Spleen (tissue), 11 donors: Measurements from ENCODE around the gene ADH7. TPM values are rescaled to one million over a fixed set of nuclear protein-coding genes. Genes with fewer than 3 reads are reported as not detected.

Source experiments
- DNase-seq: peaks from one replicate; pipeline ENCODE4 v3.0.0-alpha.2; 2020
- H3K27ac ChIP-seq, 8 donors: fragments of 200-600 bp; sonication (generic) in 7 of 8; 1 replicate in 4 of 8; 2 replicates in 4 of 8; pipeline versions ENCODE4 v1.5.0 to v1.8.0; 2016 to 2021; ENCODE audit warnings: inconsistent platforms in 4 of 8, mild to moderate bottlenecking in 4 of 8, moderate library complexity in 1 of 8
- H3K27me3 ChIP-seq, 7 donors: fragments of 200-600 bp; sonication (generic) in 6 of 7; replicated peaks in 1 of 7; 1 replicate in 4 of 7; 2 replicates in 3 of 7; pipeline versions ENCODE4 v1.5.0 to v1.8.0; 2016 to 2021; ENCODE audit warnings: inconsistent platforms in 3 of 7, mild to moderate bottlenecking in 1 of 7
- H3K36me3 ChIP-seq, 6 donors: fragments of 200-600 bp; sonication (generic) in 5 of 6; 1 replicate in 4 of 6; 2 replicates in 2 of 6; pipeline versions ENCODE4 v1.5.0 to v1.8.0; 2016 to 2021; ENCODE audit warnings: inconsistent platforms in 2 of 6
- H3K4me1 ChIP-seq, 6 donors: fragments of 200-600 bp; sonication (generic) in 5 of 6; 1 replicate in 3 of 6; 2 replicates in 3 of 6; pipeline versions ENCODE4 v1.5.0 to v1.8.0; 2016 to 2021; ENCODE audit warnings: inconsistent platforms in 3 of 6
- H3K4me3 ChIP-seq, 8 donors: fragments of 200-600 bp; sonication (generic) in 7 of 8; 1 replicate in 4 of 8; 2 replicates in 4 of 8; pipeline versions ENCODE4 v1.5.0 to v1.8.0; 2016 to 2021; ENCODE audit warnings: inconsistent platforms in 4 of 8, mild to moderate bottlenecking in 4 of 8, moderate library complexity in 2 of 8
- H3K9me3 ChIP-seq, 8 donors: fragments of 200-600 bp; sonication (generic) in 7 of 8; 1 replicate in 4 of 8; 2 replicates in 4 of 8; pipeline versions ENCODE4 v1.5.0 to v1.8.0; 2016 to 2021; ENCODE audit warnings: inconsistent platforms in 4 of 8
- CTCF ChIP-seq, 11 experiments: fragments of 200-600 bp in 7 of 11; fragments of 450-650 bp in 4 of 11; sonication (generic) in 4 of 11; IDR thresholded peaks in 8 of 11; conservative IDR thresholded peaks in 3 of 11; 1 replicate in 7 of 11; 2 replicates in 4 of 11; pipeline versions ENCODE4 v1.4.0 to v1.8.0; 2016 to 2021; ENCODE audit warnings: antibody characterized with exemption in 11 of 11, inconsistent platforms in 4 of 11, mild to moderate bottlenecking in 1 of 11
- POLR2A ChIP-seq, 3 donors: fragments of 450-650 bp; IDR thresholded peaks; one replicate each; pipeline ENCODE4 v1.5.1; 2017; ENCODE audit warnings: antibody characterized with exemption in 3 of 3, mild to moderate bottlenecking in 1 of 3
- POLR2AphosphoS5 ChIP-seq, 3 donors: sonication (generic); formaldehyde crosslinking; IDR thresholded peaks; one replicate each; pipeline ENCODE4 v1.5.1; 2017; ENCODE audit warnings: antibody characterized with exemption in 3 of 3
- WGBS, 5 donors: extraction: QIAGEN DNeasy Blood & Tissue Kit in 3 of 5; methylation state at CpG; one replicate each; pipeline versions ENCODE4 v1.1.5 to v1.1.7; 2013 to 2018; 5-methylcytosine and 5-hydroxymethylcytosine counted together
- intact Hi-C: fragments of 100-400 bp; cut with DNase I; formaldehyde crosslinking; loops from one replicate; pipeline ENCODE4 v1.15.0; 2023; ENCODE audit warnings: low total_unique reads
- polyA plus RNA-seq, 3 donors: library from polyadenylated mRNA; stranded (reverse); fragments of 200-250 nt; gene quantifications; one replicate each; pipeline ENCODE4 v1.2.1, GENCODE V29; 2013
- total RNA-seq, 7 donors: library from RNA; depleted of rRNA in 3 of 7; stranded (reverse); fragments of >200 nt in 3 of 7; fragmentation: NEBNext Ultra II Directional in 4 of 7; extraction: Animal tissue kit (Norgen Biotek cat#: 25700) in 4 of 7; gene quantifications; one replicate each; pipeline versions ENCODE4 v1.1.0 to v1.2.1, GENCODE V29; 2016 to 2021
- donor health status: healthy with polysubstance abuse.
- donor health status: DM: no; HTN: no; CAD: no; lungs with moderate emphysema.
- donor health status: DM: no; HTN: no; CAD: no.
- donor health status: Bipolar disorder and iron deficiency.
- donor health status: healthy.
- donor health status: DM: no; HTN: no; CAD: no.
- donor health status: DM: yes; HTN: yes; CAD: no.

ADH7 gene
- total and polyA plus RNA-seq, 10 donors = 0.02 to 0.06 TPM; not detected in 8

DNA sequence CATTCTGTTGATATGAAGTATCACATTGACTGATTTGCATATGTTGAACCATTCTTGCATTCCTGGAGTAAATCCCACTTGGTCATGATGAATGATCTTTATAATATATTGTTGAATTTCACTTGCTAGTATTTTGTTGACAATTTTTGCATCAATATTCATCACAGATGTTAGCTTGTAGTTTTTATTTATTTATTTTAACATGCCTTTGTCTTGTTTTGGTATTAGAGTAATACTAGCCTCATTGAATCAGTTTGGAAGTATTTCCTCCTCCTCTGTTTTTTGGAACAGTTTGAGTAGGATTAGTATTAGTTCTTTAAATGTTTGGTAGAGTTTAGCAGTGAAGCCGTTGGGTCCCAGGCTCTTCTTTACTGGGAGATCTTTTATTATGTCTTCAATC is 68.7 kb downstream of the ADH7 start:
- Histone ChIP-seq H3K27ac (no peak overlapping the region), H3K4me1 (no peaks in the 10 kb centered on the region), H3K9me3 (peaks cover 0 to 11% (median 2%) of the 10 kb centered on the region in 8 donors), H3K36me3 (no peaks in the 10 kb centered on the region), H3K4me3 (no peak overlapping the region), H3K27me3 (peaks cover 0 to 4% (median 0%) of the 10 kb centered on the region in 7 donors)
- WGBS, 5 donors = 48 to 98% (median 81%) methylated on average over 1 of the region's 1 CpG
- no peak for DNase-seq
- no peak for TF ChIP-seq POLR2A (IDR thresholded peaks at IDR 0.05)
- no peak for TF ChIP-seq CTCF (IDR thresholded peaks at IDR 0.05 in 8 of 11, conservative IDR thresholded peaks at IDR 0.05 in 3 of 11)
- no peak for TF ChIP-seq POLR2AphosphoS5 (IDR thresholded peaks at IDR 0.05)
- intact Hi-C loops = no loop called here

- TF ChIP-seq CTCF (IDR thresholded peaks at IDR 0.05 in 8 of 11, conservative IDR thresholded peaks at IDR 0.05 in 3 of 11) (no peak), POLR2AphosphoS5 (IDR thresholded peaks at IDR 0.05) (no peak), POLR2A (IDR thresholded peaks at IDR 0.05) (no peak)
- no peak for DNase-seq
- Histone ChIP-seq H3K36me3 (no peaks in the 10 kb centered on the region), H3K9me3 (peaks cover 0 to 15% (median 2%) of the 10 kb centered on the region in 8 donors), H3K4me1 (no peaks in the 10 kb centered on the region), H3K27ac (no peak overlapping the region), H3K4me3 (no peak overlapping the region), H3K27me3 (no peaks in the 10 kb centered on the region)
- intact Hi-C loops = no loop called here
These were observed 72.4 kb downstream of the ADH7 start for GRCh38 chr4:99362768-99363167.

Other genes with a start within 250 kb of the ADH7 start
- gene ADH6, start 216.1 kb downstream of the ADH7 start, total RNA-seq = not detected
- gene ADH6, start 216.1 kb downstream of the ADH7 start, polyA plus RNA-seq = under 1 TPM in 2 of 3 donors, not detected in 1; 0.02 to 0.03 TPM
- 1 to 10 TPM in 1 of 7 donors, under 1 TPM in 1, not detected in 5; 0.25 to 1.2 TPM for gene ADH1A, start 144.4 kb downstream of the ADH7 start, total RNA-seq
- not detected for gene ADH1A, start 144.4 kb downstream of the ADH7 start, polyA plus RNA-seq
- 100 to 1,000 TPM in 3 of 7 donors, 10 to 100 TPM in 4; 41.4 to 330 (median 97.3) TPM for gene ADH1B, start 113.9 kb downstream of the ADH7 start, total RNA-seq
- gene ADH1B, start 113.9 kb downstream of the ADH7 start, polyA plus RNA-seq = 10 to 100 TPM; 39.3 to 65.1 (median 57.5) TPM
- gene ADH1C, start 82.6 kb downstream of the ADH7 start, total RNA-seq = 1 to 10 TPM in 2 of 7 donors, under 1 TPM in 1, not detected in 4; 0.60 to 2.3 (median 1.2) TPM
- 1 to 10 TPM in 1 of 3 donors, under 1 TPM in 2; 0.63 to 1.0 (median 0.99) TPM for gene ADH1C, start 82.6 kb downstream of the ADH7 start, polyA plus RNA-seq
- not detected for gene C4orf17, start 75.7 kb upstream of the ADH7 start, total RNA-seq
- gene C4orf17, start 75.7 kb upstream of the ADH7 start, polyA plus RNA-seq = not detected
- 1 to 10 TPM; 4.3 to 7.8 (median 5.2) TPM for gene TRMT10A, start 128.7 kb upstream of the ADH7 start, total RNA-seq
- gene TRMT10A, start 128.7 kb upstream of the ADH7 start, polyA plus RNA-seq = 1 to 10 TPM; 2.5 to 4.3 (median 3.6) TPM
- under 1 TPM in 4 of 7 donors, not detected in 3; 0.07 to 0.97 (median 0.43) TPM for gene MTTP, start 139.5 kb upstream of the ADH7 start, total RNA-seq
- under 1 TPM; 0.09 to 0.12 (median 0.10) TPM for gene MTTP, start 139.5 kb upstream of the ADH7 start, polyA plus RNA-seq
- under 1 TPM; 0.16 to 0.58 (median 0.34) TPM for gene C4orf54, start 222.5 kb upstream of the ADH7 start, total RNA-seq
- under 1 TPM; 0.02 to 0.10 (median 0.02) TPM for gene C4orf54, start 222.5 kb upstream of the ADH7 start, polyA plus RNA-seq